Peyer's patch (tissue), 4 donors: ENCODE results near the gene KRTAP1-4. TPM values are rescaled to one million over a fixed set of nuclear protein-coding genes. Genes with fewer than 3 reads are reported as not detected.

Experiments
- DNase-seq, 3 donors: peaks; one replicate each; pipeline ENCODE4 v3.0.0-alpha.2; 2017 to 2019
- H3K27ac ChIP-seq, 4 donors: fragments of 200-600 bp; sonication (generic); one replicate each; pipeline ENCODE4 v1.5.1; 2016 to 2019
- H3K27me3 ChIP-seq, 2 donors: fragments of 200-600 bp; sonication (generic); one replicate each; pipeline ENCODE4 v1.5.1; 2019
- H3K36me3 ChIP-seq, 3 donors: fragments of 200-600 bp; sonication (generic); one replicate each; pipeline ENCODE4 v1.5.1; 2016 to 2019
- H3K4me1 ChIP-seq, 4 donors: fragments of 200-600 bp; sonication (generic); one replicate each; pipeline ENCODE4 v1.5.1; 2016 to 2019
- H3K4me3 ChIP-seq, 4 donors: fragments of 200-600 bp; sonication (generic); 1 replicate in 3 of 4; 2 replicates in 1 of 4; pipeline ENCODE4 v1.5.1; 2016 to 2019; ENCODE audit warnings: mild to moderate bottlenecking in 1 of 4
- H3K9me3 ChIP-seq, 4 donors: fragments of 200-600 bp; sonication (generic); one replicate each; pipeline ENCODE4 v1.5.1; 2016 to 2019; ENCODE audit warnings: mild to moderate bottlenecking in 1 of 4
- CTCF ChIP-seq, 6 experiments: fragments of 450-650 bp in 4 of 6; fragments of 200-600 bp in 2 of 6; sonication (generic) in 1 of 6; IDR thresholded peaks; one replicate each; pipeline ENCODE4 v1.5.1; 2017 to 2019; ENCODE audit warnings: antibody characterized with exemption in 6 of 6, mild to moderate bottlenecking in 3 of 6, moderate library complexity in 1 of 6
- POLR2A ChIP-seq, 2 donors: fragments of 450-650 bp; IDR thresholded peaks; one replicate each; pipeline ENCODE4 v1.5.1; 2017; ENCODE audit warnings: antibody characterized with exemption in 2 of 2, mild to moderate bottlenecking in 2 of 2, moderate library complexity in 2 of 2
- total RNA-seq, 4 donors: library from RNA; depleted of rRNA; stranded (reverse); fragments of >200 nt; gene quantifications; one replicate each; pipeline ENCODE4 v1.1.0, GENCODE V29; 2016

The KRTAP1-4 gene
- total RNA-seq, 4 donors from 2014 or later, result not detected

- TF ChIP-seq CTCF (IDR thresholded peaks at IDR 0.05), result no peak
- no peak for TF ChIP-seq POLR2A (IDR thresholded peaks at IDR 0.05)
- Histone ChIP-seq H3K27me3 (no peaks in the 10 kb centered on the region), H3K9me3 (no peaks in the 10 kb centered on the region), H3K36me3 (no peaks in the 10 kb centered on the region), H3K27ac (no peak within 1 kb of the TSS), H3K4me1 (no peaks in the 10 kb centered on the region), H3K4me3 (no peak within 1 kb of the TSS)
- no peak for DNase-seq
These were observed 3.1 kb downstream of the KRTAP1-4 start, which contains the start of gene KRTAP1-5 for GRCh38 chr17:41026715-41027471. Gene KRTAP1-5, minus strand, starts transcription at chr17:41027208. Its CDS starts 53 bp downstream, at chr17:41027155.

GRCh38 chr17:41024697-41025096 is 5.3 kb downstream of the KRTAP1-4 start:
- H3K36me3 ChIP-seq, result no peaks in the 10 kb centered on the region
- no peak overlapping the region for H3K4me3 ChIP-seq
- no peak overlapping the region for H3K27ac ChIP-seq
- TF ChIP-seq CTCF (IDR thresholded peaks at IDR 0.05), result no peak
- no peak for TF ChIP-seq POLR2A (IDR thresholded peaks at IDR 0.05)
- H3K27me3 ChIP-seq, result no peaks in the 10 kb centered on the region
- no peaks in the 10 kb centered on the region for H3K9me3 ChIP-seq
- DNase-seq, result no peak
- H3K4me1 ChIP-seq, result no peaks in the 10 kb centered on the region

- Histone ChIP-seq H3K9me3 (no peaks in the 10 kb centered on the region), H3K4me1 (no peaks in the 10 kb centered on the region), H3K27me3 (no peaks in the 10 kb centered on the region), H3K27ac (no peak overlapping the region), H3K36me3 (no peaks in the 10 kb centered on the region), H3K4me3 (no peak overlapping the region)
- no peak for DNase-seq
- TF ChIP-seq CTCF (IDR thresholded peaks at IDR 0.05) (no peak), POLR2A (IDR thresholded peaks at IDR 0.05) (no peak)
These were observed 9.7 kb downstream of the KRTAP1-4 start for GRCh38 chr17:41020336-41020735.

GRCh38 chr17:41019415-41019814 is 10.6 kb downstream of the KRTAP1-4 start:
- Histone ChIP-seq H3K4me1 (no peaks in the 10 kb centered on the region), H3K27ac (no peak overlapping the region), H3K9me3 (no peaks in the 10 kb centered on the region), H3K27me3 (no peaks in the 10 kb centered on the region), H3K36me3 (no peaks in the 10 kb centered on the region), H3K4me3 (no peak overlapping the region)
- DNase-seq, result no peak
- TF ChIP-seq CTCF (IDR thresholded peaks at IDR 0.05) (no peak), POLR2A (IDR thresholded peaks at IDR 0.05) (no peak)

GRCh38 chr17:41018541-41018940 is 11.5 kb downstream of the KRTAP1-4 start:
- no peak for DNase-seq
- no peak overlapping the region for H3K27ac ChIP-seq
- H3K36me3 ChIP-seq, result no peaks in the 10 kb centered on the region
- H3K4me3 ChIP-seq, result no peak overlapping the region
- H3K9me3 ChIP-seq, result no peaks in the 10 kb centered on the region
- TF ChIP-seq CTCF (IDR thresholded peaks at IDR 0.05) (no peak), POLR2A (IDR thresholded peaks at IDR 0.05) (no peak)
- H3K4me1 ChIP-seq, result no peaks in the 10 kb centered on the region
- H3K27me3 ChIP-seq, result no peaks in the 10 kb centered on the region
